ENCODE measurements around the gene HTR3A.

Gene HTR3A

DNA sequence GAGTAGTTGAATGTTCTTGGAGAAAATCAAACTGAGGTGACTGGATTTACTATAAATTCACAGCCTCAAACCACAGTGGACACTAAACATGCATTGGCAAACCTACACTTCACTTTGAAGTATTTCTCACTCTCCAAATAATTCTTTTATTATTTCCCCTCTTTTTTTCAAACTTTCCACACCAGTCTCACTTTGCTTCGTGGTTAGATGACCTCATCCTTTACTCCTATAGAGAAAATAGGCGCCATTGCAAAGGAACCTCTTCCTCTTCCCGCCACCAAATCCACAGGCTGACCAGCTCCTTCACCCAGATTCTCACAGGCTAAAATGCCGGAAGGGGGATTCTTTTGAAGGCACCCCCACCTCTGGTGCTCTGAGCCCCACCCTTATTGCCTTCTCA, 33.4 kb downstream of the HTR3A start:
- Histone ChIP-seq H3K9ac (ENCODE audit: low read length) (no peak overlapping the region), H3K79me2 (ENCODE audit: insufficient read depth, low read length) (no peaks in the 10 kb centered on the region), H3K9me3 (ENCODE audit: insufficient read depth, low read length) (no peaks in the 10 kb centered on the region), H3K27me3 (ENCODE audit: low read length) (no peaks in the 10 kb centered on the region), H3F3A (ENCODE audit: insufficient read depth) (no peaks in the 10 kb centered on the region), H4K20me1 (ENCODE audit: low read depth, low read length) (no peaks in the 10 kb centered on the region), H3K9me2 (replicated peaks; ENCODE audit: insufficient read depth, low read length) (no peaks in the 10 kb centered on the region), H3K4me3 (ENCODE audit: insufficient read depth, low read length, poor library complexity, severe bottlenecking) (no peak overlapping the region), H3K27ac (ENCODE audit: low read depth, low read length) (no peak overlapping the region), H3K36me3 (ENCODE audit: low read length) (no peaks in the 10 kb centered on the region), H2AFZ (ENCODE audit: low read depth, low read length, severe bottlenecking) (no peak overlapping the region), H3K4me2 (ENCODE audit: low read depth, low read length, poor library complexity, severe bottlenecking) (no peak overlapping the region)
- TF ChIP-seq EZH2phosphoT487 (conservative IDR thresholded peaks at IDR 0.05; ENCODE audit: low read length): no peak
- TF ChIP-seq, protein P1, sequence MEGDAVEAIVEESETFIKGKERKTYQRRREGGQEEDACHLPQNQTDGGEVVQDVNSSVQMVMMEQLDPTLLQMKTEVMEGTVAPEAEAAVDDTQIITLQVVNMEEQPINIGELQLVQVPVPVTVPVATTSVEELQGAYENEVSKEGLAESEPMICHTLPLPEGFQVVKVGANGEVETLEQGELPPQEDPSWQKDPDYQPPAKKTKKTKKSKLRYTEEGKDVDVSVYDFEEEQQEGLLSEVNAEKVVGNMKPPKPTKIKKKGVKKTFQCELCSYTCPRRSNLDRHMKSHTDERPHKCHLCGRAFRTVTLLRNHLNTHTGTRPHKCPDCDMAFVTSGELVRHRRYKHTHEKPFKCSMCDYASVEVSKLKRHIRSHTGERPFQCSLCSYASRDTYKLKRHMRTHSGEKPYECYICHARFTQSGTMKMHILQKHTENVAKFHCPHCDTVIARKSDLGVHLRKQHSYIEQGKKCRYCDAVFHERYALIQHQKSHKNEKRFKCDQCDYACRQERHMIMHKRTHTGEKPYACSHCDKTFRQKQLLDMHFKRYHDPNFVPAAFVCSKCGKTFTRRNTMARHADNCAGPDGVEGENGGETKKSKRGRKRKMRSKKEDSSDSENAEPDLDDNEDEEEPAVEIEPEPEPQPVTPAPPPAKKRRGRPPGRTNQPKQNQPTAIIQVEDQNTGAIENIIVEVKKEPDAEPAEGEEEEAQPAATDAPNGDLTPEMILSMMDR (IDR thresholded peaks at IDR 0.05; ENCODE audit: insufficient read depth, low read length, poor library complexity, severe bottlenecking): no peak

DNA sequence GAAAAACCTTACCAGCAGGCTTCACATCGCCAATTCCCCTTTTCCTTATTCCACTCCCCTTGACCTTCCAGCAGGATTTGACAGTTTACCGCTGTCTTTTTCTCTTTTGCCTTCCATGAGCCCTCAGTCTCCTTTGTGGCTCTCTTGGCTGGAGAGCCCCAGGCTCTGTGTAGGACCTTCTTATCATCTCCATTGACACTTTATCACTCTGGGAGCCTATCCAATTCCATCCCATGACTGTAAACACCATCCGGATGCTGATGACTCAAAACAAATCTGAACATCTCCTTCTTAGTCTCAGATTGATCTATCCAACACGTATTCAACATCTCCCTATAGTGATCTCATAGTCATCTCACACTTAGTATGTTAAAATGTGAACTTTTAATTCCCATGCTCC, 36.0 kb downstream of the HTR3A start:
- no peak overlapping the region for H3K9ac ChIP-seq (ENCODE audit: low read length)
- no peaks in the 10 kb centered on the region for H3K9me3 ChIP-seq (ENCODE audit: insufficient read depth, low read length)
- no peak overlapping the region for H3K27ac ChIP-seq (ENCODE audit: low read depth, low read length)
- H2AFZ ChIP-seq (ENCODE audit: low read depth, low read length, severe bottlenecking): no peak overlapping the region
- H3F3A ChIP-seq (ENCODE audit: insufficient read depth): no peaks in the 10 kb centered on the region
- H4K20me1 ChIP-seq (ENCODE audit: low read depth, low read length): no peaks in the 10 kb centered on the region
- TF ChIP-seq EZH2phosphoT487 (conservative IDR thresholded peaks at IDR 0.05; ENCODE audit: low read length): no peak
- TF ChIP-seq, protein P1 (IDR thresholded peaks at IDR 0.05; ENCODE audit: insufficient read depth, low read length, poor library complexity, severe bottlenecking): no peak
- no peak overlapping the region for H3K4me2 ChIP-seq (ENCODE audit: low read depth, low read length, poor library complexity, severe bottlenecking)
- no peaks in the 10 kb centered on the region for H3K36me3 ChIP-seq (ENCODE audit: low read length)
- H3K27me3 ChIP-seq (ENCODE audit: low read length): no peaks in the 10 kb centered on the region
- no peak overlapping the region for H3K4me3 ChIP-seq (ENCODE audit: insufficient read depth, low read length, poor library complexity, severe bottlenecking)
- no peaks in the 10 kb centered on the region for H3K9me2 ChIP-seq (replicated peaks; ENCODE audit: insufficient read depth, low read length)
- no peaks in the 10 kb centered on the region for H3K79me2 ChIP-seq (ENCODE audit: insufficient read depth, low read length)

DNA sequence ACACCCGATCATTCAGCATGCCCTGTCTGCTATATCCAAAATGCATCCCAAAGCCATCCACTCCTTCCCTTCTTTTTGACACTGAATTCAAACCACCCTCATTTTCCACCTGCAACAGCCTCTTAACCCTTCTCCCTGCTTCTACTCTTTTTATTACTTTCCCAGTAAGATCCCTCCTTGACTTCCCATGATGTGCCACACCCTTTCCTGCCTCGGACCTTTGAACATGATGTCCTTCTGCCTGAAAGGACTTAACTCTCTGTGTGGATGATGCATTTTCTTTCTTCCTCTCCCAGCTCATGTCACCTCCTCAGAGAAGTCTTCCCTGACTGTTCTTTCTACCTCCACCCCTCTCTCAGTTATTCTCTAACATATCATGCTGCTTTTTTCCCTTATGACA, 36.5 kb downstream of the HTR3A start:
- Histone ChIP-seq H3K4me2 (ENCODE audit: low read depth, low read length, poor library complexity, severe bottlenecking) (no peak overlapping the region), H3K27ac (ENCODE audit: low read depth, low read length) (no peak overlapping the region), H2AFZ (ENCODE audit: low read depth, low read length, severe bottlenecking) (no peak overlapping the region), H3K36me3 (ENCODE audit: low read length) (no peaks in the 10 kb centered on the region), H3K27me3 (ENCODE audit: low read length) (no peaks in the 10 kb centered on the region), H3K9ac (ENCODE audit: low read length) (no peak overlapping the region), H4K20me1 (ENCODE audit: low read depth, low read length) (no peaks in the 10 kb centered on the region), H3K9me2 (replicated peaks; ENCODE audit: insufficient read depth, low read length) (no peaks in the 10 kb centered on the region), H3F3A (ENCODE audit: insufficient read depth) (no peaks in the 10 kb centered on the region), H3K4me3 (ENCODE audit: insufficient read depth, low read length, poor library complexity, severe bottlenecking) (no peak overlapping the region), H3K9me3 (ENCODE audit: insufficient read depth, low read length) (no peaks in the 10 kb centered on the region), H3K79me2 (ENCODE audit: insufficient read depth, low read length) (no peaks in the 10 kb centered on the region)
- no peak for TF ChIP-seq EZH2phosphoT487 (conservative IDR thresholded peaks at IDR 0.05; ENCODE audit: low read length)
- TF ChIP-seq, protein P1 (IDR thresholded peaks at IDR 0.05; ENCODE audit: insufficient read depth, low read length, poor library complexity, severe bottlenecking): no peak

Data from SU-DHL-6 (cell line).